HEK293T (cell line): Measurements from ENCODE around the gene CTDP1.

Source experiments
- CTCF ChIA-PET: fragments of 350-600 bp; formaldehyde crosslinking; extraction: SDS; loops from one replicate; lab custom pipeline; 2021; ENCODE audit warnings: antibody characterized with exemption, inconsistent platforms; lab: Yijun Ruan, JAX
- POLR2A ChIA-PET: fragments of 350-600 bp; formaldehyde crosslinking; extraction: SDS; loops from one replicate; lab custom pipeline; 2020; ENCODE audit warnings: antibody characterized with exemption, inconsistent platforms; lab: Yijun Ruan, JAX
- DNase-seq: peaks from one replicate; pipeline ENCODE4 v3.0.0; 2012; ENCODE audit warnings: mixed read lengths; ENCODE audit errors: extremely low spot score
- ARNT ChIP-seq: fragments of 450-650 bp; IDR thresholded peaks from 2 replicates; pipeline ENCODE4 v1.6.1; 2017; ENCODE audit warnings: mild to moderate bottlenecking
- BHLHE40 ChIP-seq: fragments of 450-650 bp; IDR thresholded peaks from 2 replicates; pipeline ENCODE4 v1.6.1; 2016; ENCODE audit warnings: mild to moderate bottlenecking, moderate library complexity, borderline replicate concordance
- CTBP1 ChIP-seq: fragments of 450-650 bp; IDR thresholded peaks from 2 replicates; pipeline ENCODE4 v1.6.1; 2016; ENCODE audit warnings: borderline replicate concordance
- ELF4 ChIP-seq: fragments of 450-650 bp; IDR thresholded peaks from 2 replicates; pipeline ENCODE4 v1.6.1; 2017; ENCODE audit warnings: antibody characterized with exemption
- FOXA1 ChIP-seq: fragments of 450-650 bp; IDR thresholded peaks from 2 replicates; pipeline ENCODE4 v1.6.1; 2016; ENCODE audit warnings: mild to moderate bottlenecking
- FOXK2 ChIP-seq: fragments of 450-650 bp; IDR thresholded peaks from 2 replicates; pipeline ENCODE4 v1.6.1; 2016; ENCODE audit warnings: mild to moderate bottlenecking
- FOXM1 ChIP-seq: fragments of 450-650 bp; IDR thresholded peaks from 2 replicates; pipeline ENCODE4 v1.6.1; 2017; ENCODE audit warnings: mild to moderate bottlenecking, borderline replicate concordance
- HDGF ChIP-seq: fragments of 450-650 bp; IDR thresholded peaks from 2 replicates; pipeline ENCODE4 v1.6.1; 2017; ENCODE audit warnings: antibody characterized with exemption, borderline replicate concordance
- L3MBTL2 ChIP-seq: fragments of 450-650 bp; conservative IDR thresholded peaks from 2 replicates; pipeline ENCODE4 v1.6.1; 2016; ENCODE audit warnings: mild to moderate bottlenecking
- LEF1 ChIP-seq: fragments of 450-650 bp; IDR thresholded peaks from 2 replicates; pipeline ENCODE4 v1.6.1; 2017; ENCODE audit warnings: mild to moderate bottlenecking, borderline replicate concordance
- NFRKB ChIP-seq: fragments of 450-650 bp; IDR thresholded peaks from 2 replicates; pipeline ENCODE4 v1.6.1; 2016; ENCODE audit warnings: mild to moderate bottlenecking, moderate library complexity
- SP1 ChIP-seq: fragments of 450-650 bp; IDR thresholded peaks from 2 replicates; pipeline ENCODE4 v1.6.1; 2017
- SUZ12 ChIP-seq: fragments of 450-650 bp; IDR thresholded peaks from 2 replicates; pipeline ENCODE4 v1.6.1; 2016; ENCODE audit warnings: mild to moderate bottlenecking
- TARDBP ChIP-seq: fragments of 450-650 bp; IDR thresholded peaks from 2 replicates; pipeline ENCODE4 v1.6.1; 2016
- ZNF384 ChIP-seq: fragments of 450-650 bp; IDR thresholded peaks from 2 replicates; pipeline ENCODE4 v1.6.1; 2016
- TF ChIP-seq, protein P1 (sequence below): fragments of 450-650 bp; IDR thresholded peaks from 2 replicates; pipeline ENCODE4 v1.6.1; 2016

Gene CTDP1

GRCh38 chr18:79640064-79640672 is 39.4 kb upstream of the CTDP1 start:
- no peak for DNase-seq

GRCh38 chr18:79640875-79641274 is 38.7 kb upstream of the CTDP1 start:
- TF ChIP-seq ZNF384: no peak
- TF ChIP-seq SUZ12: no peak
- TF ChIP-seq FOXA1: no peak
- TF ChIP-seq LEF1: no peak
- TF ChIP-seq HDGF: no peak
- no peak for TF ChIP-seq ELF4
- CTCF ChIA-PET: interaction anchor here (0.6 kb wide), 1 partner anchor 16 kb away, joined by 3 read pairs; no protein-coding TSS in a partner anchor
- POLR2A ChIA-PET: no interaction called here

More at GRCh38 chr18:79640064-79640672, 39.4 kb upstream of the CTDP1 start:
- POLR2A ChIA-PET: no interaction called here
- CTCF ChIA-PET: no interaction called here
- TF ChIP-seq L3MBTL2 (no peak), ARNT (no peak), SP1 (no peak), TARDBP (no peak), LEF1 (no peak), ELF4 (no peak), HDGF (no peak), SUZ12 (no peak), CTBP1 (no peak), ZNF384 (no peak), FOXK2 (no peak), BHLHE40 (no peak), NFRKB (no peak), FOXM1 (no peak), FOXA1 (no peak)
- TF ChIP-seq, protein P1, sequence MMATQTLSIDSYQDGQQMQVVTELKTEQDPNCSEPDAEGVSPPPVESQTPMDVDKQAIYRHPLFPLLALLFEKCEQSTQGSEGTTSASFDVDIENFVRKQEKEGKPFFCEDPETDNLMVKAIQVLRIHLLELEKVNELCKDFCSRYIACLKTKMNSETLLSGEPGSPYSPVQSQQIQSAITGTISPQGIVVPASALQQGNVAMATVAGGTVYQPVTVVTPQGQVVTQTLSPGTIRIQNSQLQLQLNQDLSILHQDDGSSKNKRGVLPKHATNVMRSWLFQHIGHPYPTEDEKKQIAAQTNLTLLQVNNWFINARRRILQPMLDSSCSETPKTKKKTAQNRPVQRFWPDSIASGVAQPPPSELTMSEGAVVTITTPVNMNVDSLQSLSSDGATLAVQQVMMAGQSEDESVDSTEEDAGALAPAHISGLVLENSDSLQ: no peak

DNA sequence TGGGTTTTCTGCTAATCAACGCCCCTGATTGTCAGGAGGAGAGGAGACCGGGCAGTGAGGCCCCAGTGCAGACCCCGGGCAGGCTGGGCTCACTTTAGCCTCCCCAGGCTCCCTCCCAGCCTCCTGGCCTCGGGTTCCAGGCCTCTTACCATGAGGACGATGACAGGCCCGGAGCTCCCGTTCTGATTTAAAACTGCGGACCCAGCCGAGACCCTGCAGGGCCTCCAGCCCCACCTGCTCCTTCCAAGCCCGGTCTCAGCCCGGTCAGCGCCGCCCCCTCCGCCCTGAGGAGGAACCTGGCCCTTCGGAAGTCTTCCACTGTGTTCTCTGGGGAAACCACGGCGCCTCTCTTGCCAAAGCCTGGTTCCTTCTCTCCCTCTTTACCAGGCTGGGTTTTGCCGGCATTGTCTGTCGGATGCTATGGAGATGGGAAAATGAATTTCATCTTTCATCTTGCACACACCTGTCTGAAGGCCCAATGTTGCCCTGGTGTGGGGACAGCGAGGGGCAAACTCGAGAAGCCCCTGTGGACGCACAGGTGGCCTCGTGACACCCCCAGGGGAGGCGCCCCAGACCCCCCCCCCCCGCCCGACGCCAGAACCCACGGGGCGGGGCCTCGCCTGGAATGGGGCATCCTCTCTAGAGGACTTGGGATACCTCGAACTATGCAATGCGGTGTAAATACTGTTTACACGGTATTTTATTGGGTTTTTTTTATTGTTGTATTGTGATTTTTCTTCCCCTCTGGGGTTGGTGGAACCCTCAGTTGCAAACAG is 37.7 kb upstream of the CTDP1 start:
- DNase-seq: no peak
- TF ChIP-seq, protein P1: no peak
- no peak for TF ChIP-seq SP1
- no peak for TF ChIP-seq FOXA1
- no peak for TF ChIP-seq ZNF384
- CTCF ChIA-PET: no interaction called here
- POLR2A ChIA-PET: no interaction called here

More at GRCh38 chr18:79640875-79641274, 38.7 kb upstream of the CTDP1 start:
- no peak for DNase-seq

- ChIA-PET CTCF (no interaction called here), POLR2A (no interaction called here)
- DNase-seq: no peak
- TF ChIP-seq CTBP1: no peak
- TF ChIP-seq FOXM1: no peak
- no peak for TF ChIP-seq ZNF384
- TF ChIP-seq FOXA1: no peak
- no peak for TF ChIP-seq SUZ12
- TF ChIP-seq LEF1: no peak
- no peak for TF ChIP-seq NFRKB
- no peak for TF ChIP-seq BHLHE40
- no peak for TF ChIP-seq L3MBTL2
- TF ChIP-seq HDGF: no peak
- no peak for TF ChIP-seq FOXK2
Measured at GRCh38 chr18:79642626-79643025, 37.0 kb upstream of the CTDP1 start.

- no peak for DNase-seq
- no peak for TF ChIP-seq FOXM1
- no peak for TF ChIP-seq SUZ12
- no peak for TF ChIP-seq FOXA1
- TF ChIP-seq CTBP1: no peak
- ChIA-PET POLR2A (no interaction called here), CTCF (no interaction called here)
Measured at GRCh38 chr18:79643054-79643984, 36.3 kb upstream of the CTDP1 start.

DNA sequence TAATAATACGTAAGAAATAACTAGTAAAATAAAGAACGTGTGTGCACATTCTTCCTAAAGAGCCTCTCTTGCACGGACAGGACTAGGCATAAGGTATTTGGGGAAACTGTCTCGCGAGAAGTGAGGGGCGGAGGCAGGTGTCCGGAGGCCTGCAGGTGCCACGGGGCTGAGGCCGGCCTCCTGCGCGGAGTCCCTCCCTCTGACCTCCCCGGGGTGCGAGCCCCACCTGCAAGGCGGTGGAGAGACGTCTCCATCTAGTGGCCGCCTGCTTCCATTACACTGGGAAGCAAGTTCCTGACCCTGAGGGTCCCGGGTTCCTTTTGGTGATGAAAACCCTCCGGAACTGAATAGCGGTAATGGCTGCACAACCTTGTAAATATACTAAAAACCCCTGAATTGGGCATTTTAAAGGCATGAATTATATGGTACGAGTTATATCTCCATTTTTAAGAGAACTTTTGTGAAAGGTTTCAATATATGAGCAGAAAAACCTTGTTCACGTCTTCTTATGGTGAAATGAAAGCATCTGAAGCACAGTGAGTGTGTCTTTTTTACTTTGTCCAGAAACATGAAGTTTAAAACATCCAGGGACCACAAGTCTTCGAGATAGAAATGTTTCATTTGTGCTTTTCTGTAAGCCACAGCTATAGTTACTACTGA is 35.5 kb upstream of the CTDP1 start:
- POLR2A ChIA-PET: no interaction called here
- DNase-seq: peak; percentile 82
- CTCF ChIA-PET: no interaction called here
- TF ChIP-seq ARNT (no peak), HDGF (no peak), ELF4 (no peak), SP1 (no peak), FOXM1 (no peak), TARDBP (no peak), SUZ12 (no peak), BHLHE40 (no peak), NFRKB (no peak), ZNF384 (no peak), LEF1 (no peak), L3MBTL2 (no peak), FOXA1 (no peak), FOXK2 (no peak), CTBP1 (no peak)
- TF ChIP-seq, protein P1: no peak
